ENCODE results near the gene TLK1.

Gene TLK1

DNA sequence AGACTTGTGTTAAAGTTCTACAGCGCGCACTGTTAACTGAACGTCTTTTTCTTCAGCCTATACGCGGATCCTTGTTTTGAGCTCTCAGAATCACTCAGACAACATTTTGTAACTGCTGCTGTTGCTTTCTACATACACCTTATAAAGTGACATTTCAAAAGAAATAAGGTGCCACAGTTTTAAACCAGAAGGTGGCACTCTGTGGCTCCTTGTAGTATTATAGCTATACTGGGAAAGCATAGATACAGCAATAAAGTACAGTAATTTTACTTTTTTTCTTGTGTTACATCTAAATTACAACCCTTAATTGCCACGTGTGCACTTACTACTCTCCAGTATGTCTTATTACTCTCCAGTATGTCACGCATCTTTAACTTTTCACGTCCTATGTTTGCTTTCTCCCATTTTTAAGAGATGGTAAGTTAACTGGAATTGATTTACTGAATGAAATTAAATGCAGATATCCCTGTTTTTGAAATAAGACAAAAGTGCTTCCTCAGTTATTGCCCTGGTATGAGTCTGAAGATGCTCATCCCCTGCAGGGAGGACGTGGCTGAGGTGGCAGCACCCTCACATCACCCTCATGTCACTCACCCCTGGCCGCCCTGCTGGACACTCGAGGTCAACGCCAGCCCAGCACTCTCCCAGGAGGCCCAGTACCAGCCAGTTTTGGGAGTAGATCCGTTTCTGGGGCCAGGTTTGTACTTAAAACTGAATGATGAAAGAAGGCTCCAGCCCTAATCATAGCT is 193.9 kb downstream of the TLK1 start:
- no peak for DNase-seq (ENCODE audit: low read depth)

DNA sequence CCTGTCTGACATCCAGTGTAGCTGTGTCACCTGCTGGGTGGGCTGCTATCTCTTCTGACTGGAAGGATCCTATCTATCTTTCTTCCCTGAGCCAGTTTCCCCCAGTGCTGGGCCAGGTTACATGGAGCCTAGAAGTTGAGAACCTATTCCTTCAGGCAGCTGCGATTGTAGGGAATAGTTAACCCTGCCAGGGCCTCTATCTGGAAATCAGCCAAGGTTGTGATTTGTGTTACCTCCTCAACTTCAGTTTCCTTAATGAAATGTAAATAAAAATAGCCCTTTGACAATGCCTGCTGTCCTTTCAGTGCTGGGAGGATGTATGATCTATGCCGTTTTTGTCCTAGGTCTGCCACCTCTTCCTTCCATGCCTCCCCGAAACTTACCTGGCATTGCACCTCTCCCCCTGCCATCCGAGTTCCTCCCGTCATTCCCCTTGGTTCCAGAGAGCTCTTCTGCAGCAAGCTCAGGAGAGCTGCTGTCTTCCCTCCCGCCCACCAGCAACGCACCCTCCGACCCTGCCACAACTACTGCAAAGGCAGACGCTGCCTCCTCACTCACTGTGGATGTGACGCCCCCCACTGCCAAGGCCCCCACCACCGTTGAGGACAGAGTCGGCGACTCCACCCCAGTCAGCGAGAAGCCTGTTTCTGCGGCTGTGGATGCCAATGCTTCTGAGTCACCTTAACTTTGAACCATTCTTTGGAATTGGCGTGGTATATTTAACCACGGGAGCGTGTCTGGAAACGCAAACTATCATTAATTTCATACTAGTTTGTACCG is 195.1 kb downstream of the TLK1 start:
- no peak for DNase-seq (ENCODE audit: low read depth)

DNA sequence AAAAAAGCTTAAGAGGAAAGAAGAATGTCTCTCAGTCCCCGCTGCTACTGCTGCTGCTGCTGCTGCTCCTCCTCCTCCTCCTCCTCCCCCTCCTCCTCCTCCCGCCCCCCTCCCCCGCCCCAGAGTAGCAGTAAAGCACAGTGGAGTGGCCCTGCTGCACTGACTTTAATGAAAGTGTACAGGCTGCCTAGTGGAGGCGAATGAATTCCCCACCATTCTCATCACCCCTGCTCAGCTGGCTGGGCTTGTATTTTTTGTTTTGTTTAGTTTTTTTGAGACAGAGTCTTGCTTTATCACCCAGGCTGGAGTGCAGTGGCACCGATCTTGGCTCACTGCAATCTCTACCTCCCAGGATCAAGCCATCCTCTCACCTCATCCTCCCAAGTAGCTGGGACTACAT is 197.3 kb downstream of the TLK1 start:
- no peak for DNase-seq (ENCODE audit: low read depth)

DNA sequence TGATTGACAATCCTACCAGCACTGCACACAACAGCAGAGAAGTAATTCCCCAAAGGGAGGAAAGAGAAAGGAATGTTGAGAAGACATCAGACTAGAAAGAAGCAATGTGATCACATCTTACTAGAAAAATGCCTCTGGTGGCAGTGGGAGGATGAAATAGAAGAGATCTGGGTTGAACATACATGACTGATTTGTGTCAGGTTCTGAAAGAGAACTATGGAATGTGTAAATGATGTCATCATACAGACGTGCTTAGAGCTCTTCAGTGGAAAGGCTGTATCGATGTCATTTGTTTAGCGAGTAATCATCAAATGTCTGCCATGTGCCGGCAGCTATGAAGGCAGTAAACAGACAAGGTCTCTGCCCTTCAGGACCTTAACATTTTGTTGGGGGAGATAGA is 206.8 kb downstream of the TLK1 start:
- no peak for DNase-seq (ENCODE audit: low read depth)

DNA sequence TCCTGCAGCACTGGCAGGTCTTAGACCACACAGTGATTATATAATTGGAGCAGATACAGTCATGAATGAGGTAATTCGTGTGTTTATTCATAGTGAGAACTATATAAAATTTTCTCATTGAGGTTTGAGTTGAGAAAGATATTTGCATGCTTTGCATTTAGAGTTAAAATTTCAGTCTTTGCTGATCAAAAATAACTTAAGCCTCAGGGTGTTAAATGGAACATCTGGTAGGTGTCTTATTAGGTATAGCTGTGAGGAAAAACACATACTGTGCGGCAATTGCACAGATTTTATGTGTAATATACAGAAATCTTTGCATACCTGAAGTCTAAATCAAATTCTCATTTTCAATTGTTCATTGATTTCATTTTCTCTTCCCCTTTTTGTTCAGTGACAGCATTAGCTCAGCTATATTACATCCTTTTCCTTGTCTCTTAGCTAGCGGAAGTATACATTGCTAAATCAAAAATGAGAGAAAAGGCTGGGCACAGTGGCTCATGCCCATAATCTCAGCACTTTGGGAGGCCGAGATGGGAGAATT is 210.4 kb downstream of the TLK1 start:
- no peak for DNase-seq (ENCODE audit: low read depth)

DNA sequence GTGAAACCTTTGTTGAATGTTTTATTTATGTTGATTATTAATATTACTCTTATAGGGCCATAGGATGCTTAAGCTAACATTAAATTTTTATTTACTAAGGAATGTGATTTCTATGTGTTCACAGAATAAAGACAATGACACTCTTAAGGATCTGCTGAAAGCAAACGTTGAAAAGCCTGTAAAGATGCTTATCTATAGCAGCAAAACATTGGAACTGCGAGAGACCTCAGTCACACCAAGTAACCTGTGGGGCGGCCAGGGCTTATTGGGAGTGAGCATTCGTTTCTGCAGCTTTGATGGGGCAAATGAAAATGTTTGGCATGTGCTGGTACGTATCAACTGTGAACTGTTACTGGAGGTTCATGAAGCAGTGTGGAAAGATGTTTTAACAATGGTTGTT is 211.3 kb downstream of the TLK1 start:
- DNase-seq (ENCODE audit: low read depth) = no peak

DNA sequence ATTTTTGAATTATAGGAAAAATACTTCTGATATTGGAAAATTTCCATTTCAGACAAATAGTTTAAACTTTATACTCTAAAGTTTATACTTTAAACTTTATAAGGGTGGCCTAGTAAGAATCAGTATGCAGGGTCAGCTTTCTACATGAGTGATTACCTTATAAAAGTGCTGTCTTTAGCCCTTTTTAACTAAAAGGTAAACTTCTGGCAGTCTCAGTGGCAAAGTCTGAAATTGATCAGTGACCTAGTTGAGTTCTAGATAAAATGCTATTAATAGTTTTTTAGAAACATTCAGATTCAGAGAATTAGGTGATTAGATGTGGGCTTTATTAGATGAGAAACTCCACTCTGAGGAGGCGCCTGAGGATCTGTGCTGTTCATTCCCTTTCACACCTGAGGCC is 216.1 kb downstream of the TLK1 start:
- no peak for DNase-seq (ENCODE audit: low read depth)

DNA sequence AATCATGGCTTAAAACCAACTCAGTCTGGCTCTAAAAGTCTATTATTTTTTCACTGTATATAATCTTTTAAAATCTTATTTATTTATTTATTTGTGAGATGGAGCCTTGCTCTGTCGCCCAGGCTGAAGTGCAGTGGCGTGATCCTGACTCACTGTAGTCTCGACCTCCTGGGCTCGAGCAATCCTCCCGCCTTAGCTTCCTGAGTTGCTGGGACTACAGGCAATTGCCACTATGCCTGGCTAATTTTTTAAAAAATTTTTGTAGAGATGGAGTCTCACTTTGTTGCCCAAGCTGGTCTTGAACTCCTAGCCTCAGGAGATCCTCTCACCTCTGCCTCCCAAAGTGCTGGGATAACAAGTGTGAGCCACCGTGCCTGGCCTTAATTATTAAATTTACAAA is 217.1 kb downstream of the TLK1 start:
- DNase-seq (ENCODE audit: low read depth) = no peak

DNA sequence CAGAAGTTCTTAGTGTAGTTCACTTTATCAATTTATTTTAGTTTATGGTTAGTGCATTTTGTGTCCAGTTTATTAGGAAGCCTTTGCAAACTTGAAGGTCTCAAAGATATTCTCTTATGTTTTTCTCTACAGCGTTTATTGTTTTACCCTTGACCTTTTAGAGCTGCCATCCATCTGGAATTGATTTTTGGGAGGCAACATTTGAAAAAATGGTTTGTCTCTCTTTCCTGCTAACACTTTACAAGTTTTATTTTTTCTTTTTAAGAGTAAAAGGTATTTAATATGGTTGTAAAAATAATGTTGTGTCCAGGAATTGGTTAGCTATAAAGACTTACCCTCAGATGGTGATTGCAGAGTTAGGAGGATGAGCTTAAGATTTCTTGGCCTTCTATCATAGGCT is 217.7 kb downstream of the TLK1 start:
- no peak for DNase-seq (ENCODE audit: low read depth)

DNA sequence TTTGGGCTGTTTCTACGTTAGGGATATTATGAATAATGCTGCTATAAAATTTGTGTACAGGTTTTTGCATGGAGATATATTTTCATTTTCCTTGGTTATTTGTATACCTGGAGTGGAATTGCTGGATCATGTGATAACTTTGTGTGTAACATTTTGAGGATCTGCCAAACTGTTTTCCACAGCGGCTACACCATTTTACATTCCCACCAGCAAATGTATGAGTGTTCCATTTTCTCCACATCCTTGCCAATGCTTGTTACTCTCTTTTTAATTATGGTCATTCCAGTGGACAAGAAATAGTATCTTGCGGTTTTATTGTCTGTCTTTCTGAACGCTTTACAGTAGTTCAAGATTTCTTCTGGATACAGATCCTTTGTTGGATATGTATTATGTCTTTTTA is 218.1 kb downstream of the TLK1 start:
- DNase-seq (ENCODE audit: low read depth) = no peak
